MCF 10A (cell line): ENCODE measurements around the gene NAGA. TPM values are rescaled to one million over a fixed set of nuclear protein-coding genes. Genes with fewer than 3 reads are reported as not detected.
A peak's percentile ranks its signal among the peaks of the same experiment; 100 is the strongest.

Source experiments
- BruUV-seq: library from RNA; stranded (reverse); fragments of 400-500 nt; replicated peaks from 2 replicates; lab custom pipeline; 2021; lab: Mats Ljungman, UMichigan
- CTCF ChIA-PET: fragments of 300-600 bp; sonication (Branson Sonifier 250); formaldehyde crosslinking; extraction: SDS; loops from one replicate; lab custom pipeline; 2021; ENCODE audit warnings: antibody characterized with exemption, inconsistent platforms; lab: Yijun Ruan, JAX
- POLR2A ChIA-PET: fragments of 300-600, 350-650 bp; sonication (Branson Sonifier 250); formaldehyde crosslinking; extraction: SDS; loops from one replicate; lab custom pipeline; 2020; ENCODE audit warnings: antibody characterized with exemption, inconsistent platforms; lab: Yijun Ruan, JAX
- DNase-seq: peaks from one replicate; pipeline ENCODE4 v3.0.0-alpha.2; 2018; ENCODE audit not compliant: unreplicated experiment
- H3K27ac Mint-ChIP-seq: one replicate; pipeline ENCODE4 v1.8.0; 2022; ENCODE audit warnings: mild to moderate bottlenecking, low read depth, mixed read lengths; ENCODE audit not compliant: unreplicated experiment
- H3K27me3 Mint-ChIP-seq: one replicate; pipeline ENCODE4 v1.8.0; 2022; ENCODE audit warnings: mixed read lengths; ENCODE audit not compliant: insufficient read depth, unreplicated experiment
- H3K36me3 Mint-ChIP-seq: one replicate; pipeline ENCODE4 v1.8.0; 2022; ENCODE audit warnings: mild to moderate bottlenecking, moderate library complexity, mixed read lengths; ENCODE audit not compliant: insufficient read depth, unreplicated experiment
- H3K4me1 Mint-ChIP-seq: one replicate; pipeline ENCODE4 v1.8.0; 2022; ENCODE audit warnings: mixed read lengths; ENCODE audit not compliant: insufficient read depth, unreplicated experiment
- H3K4me3 Mint-ChIP-seq: one replicate; pipeline ENCODE4 v1.8.0; 2022; ENCODE audit warnings: mild to moderate bottlenecking, moderate library complexity, mixed read lengths; ENCODE audit not compliant: unreplicated experiment
- H3K9me3 Mint-ChIP-seq: one replicate; pipeline ENCODE4 v1.8.0; 2022; ENCODE audit warnings: mixed read lengths; ENCODE audit not compliant: unreplicated experiment
- intact Hi-C: fragments of 100-400 bp; cut with micrococcal nuclease; formaldehyde crosslinking; loops from 2 replicates; pipeline ENCODE4 v1.14.1; 2022
- total RNA-seq: library from RNA; stranded (reverse); gene quantifications from 2 replicates; pipeline ENCODE4 v1.2.3, GENCODE V29; 2022
- TF ChIP-seq, protein P1 (sequence below): fragments of 200-600 bp; IDR thresholded peaks from one replicate; pipeline ENCODE4 v1.8.0; 2022; ENCODE audit warnings: antibody characterized with exemption, mild to moderate bottlenecking; ENCODE audit not compliant: unreplicated experiment

Gene NAGA
- total RNA-seq, 1 experiment from 2014 or later, result 8.0 TPM

DNA sequence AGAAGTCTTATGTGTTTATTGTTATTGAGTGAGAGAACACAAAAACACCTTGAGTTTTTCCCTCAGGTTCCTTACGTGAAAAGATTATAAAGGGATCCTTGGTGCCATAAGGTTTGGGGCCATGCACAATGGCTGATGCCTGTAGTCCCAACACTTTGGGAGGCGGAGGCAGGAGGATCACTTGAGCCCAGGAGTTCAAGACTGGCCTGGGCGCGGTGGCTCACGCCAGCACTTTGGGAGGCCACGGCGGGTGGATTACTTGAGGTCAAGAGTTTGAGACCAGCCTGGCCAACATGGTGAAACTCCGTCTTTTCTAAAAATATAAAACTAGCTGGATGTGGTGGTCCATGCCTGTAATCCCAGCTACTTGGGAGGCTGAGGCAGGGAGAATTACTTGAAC lies 14.3 kb upstream of the NAGA start:
- no peak overlapping the region for H3K4me3 Mint-ChIP-seq
- no peaks in the 10 kb centered on the region for H3K9me3 Mint-ChIP-seq
- ChIA-PET POLR2A (interaction anchor here (0.8 kb wide), 1 partner anchor 14 kb away, joined by 3 read pairs; the partner anchor contains the start of gene NAGA), CTCF (interaction anchor here (0.6 kb wide), 1 partner anchor 118 kb away, joined by 5 read pairs; no protein-coding TSS in a partner anchor)
- no peaks in the 10 kb centered on the region for H3K27me3 Mint-ChIP-seq
- H3K4me1 Mint-ChIP-seq, result peaks cover 10% of the 10 kb centered on the region
- peaks cover 57% of the 10 kb centered on the region for H3K36me3 Mint-ChIP-seq
- TF ChIP-seq, protein P1, sequence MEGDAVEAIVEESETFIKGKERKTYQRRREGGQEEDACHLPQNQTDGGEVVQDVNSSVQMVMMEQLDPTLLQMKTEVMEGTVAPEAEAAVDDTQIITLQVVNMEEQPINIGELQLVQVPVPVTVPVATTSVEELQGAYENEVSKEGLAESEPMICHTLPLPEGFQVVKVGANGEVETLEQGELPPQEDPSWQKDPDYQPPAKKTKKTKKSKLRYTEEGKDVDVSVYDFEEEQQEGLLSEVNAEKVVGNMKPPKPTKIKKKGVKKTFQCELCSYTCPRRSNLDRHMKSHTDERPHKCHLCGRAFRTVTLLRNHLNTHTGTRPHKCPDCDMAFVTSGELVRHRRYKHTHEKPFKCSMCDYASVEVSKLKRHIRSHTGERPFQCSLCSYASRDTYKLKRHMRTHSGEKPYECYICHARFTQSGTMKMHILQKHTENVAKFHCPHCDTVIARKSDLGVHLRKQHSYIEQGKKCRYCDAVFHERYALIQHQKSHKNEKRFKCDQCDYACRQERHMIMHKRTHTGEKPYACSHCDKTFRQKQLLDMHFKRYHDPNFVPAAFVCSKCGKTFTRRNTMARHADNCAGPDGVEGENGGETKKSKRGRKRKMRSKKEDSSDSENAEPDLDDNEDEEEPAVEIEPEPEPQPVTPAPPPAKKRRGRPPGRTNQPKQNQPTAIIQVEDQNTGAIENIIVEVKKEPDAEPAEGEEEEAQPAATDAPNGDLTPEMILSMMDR, result no peak
- H3K27ac Mint-ChIP-seq, result no peak overlapping the region
- no peak for DNase-seq
- intact Hi-C loops, result no loop called here
- no TSS peak for BruUV-seq

DNA sequence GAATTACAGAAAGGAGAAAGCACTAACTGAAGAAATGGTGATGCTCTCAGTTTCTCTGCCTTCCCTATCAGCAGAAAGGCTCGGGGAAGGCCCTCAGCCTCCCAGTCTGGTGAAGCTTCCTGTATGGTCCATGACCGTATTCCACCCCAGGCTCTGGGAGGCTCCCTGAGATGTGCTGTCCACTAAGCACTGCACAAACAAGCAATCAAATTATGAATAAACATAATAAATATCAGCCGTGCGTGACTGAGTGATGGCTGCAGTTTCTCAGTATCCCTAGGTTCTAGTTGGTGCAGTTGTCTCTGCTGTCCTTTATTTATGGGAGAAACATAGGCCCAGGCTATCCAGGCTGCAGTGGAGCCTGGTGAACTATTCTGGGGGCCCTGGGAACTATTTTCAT lies 12.5 kb upstream of the NAGA start:
- intact Hi-C loops, result no loop called here

DNA sequence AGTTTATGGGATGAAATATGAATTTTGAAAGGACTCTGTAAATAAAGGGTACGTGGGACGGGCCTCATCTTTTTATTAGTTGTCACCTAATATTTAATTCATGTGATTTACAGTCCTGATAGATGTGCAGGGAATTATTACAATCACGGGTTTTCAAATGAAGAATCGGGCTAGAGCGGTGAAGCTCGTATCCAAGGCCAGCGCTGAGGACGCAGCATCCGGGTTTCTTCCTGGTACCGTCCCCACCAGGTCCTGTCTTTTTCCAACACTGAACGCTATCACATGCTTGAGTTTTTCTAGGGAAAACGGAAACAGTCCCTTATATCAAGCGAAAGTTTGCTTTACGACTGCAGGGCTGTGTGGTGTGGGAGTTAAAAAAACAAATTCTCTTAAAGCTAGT lies 9.7 kb upstream of the NAGA start:
- ChIA-PET POLR2A (interaction anchor here (0.6 to 4.1 kb wide), 15 partner anchors 10 to 392 kb away, joined by 3 to 142 read pairs (median 4); partner anchors contain the start of genes CCDC134, CENPM, NAGA and NDUFA6), CTCF (interaction anchor here (1.3 to 1.7 kb wide), 2 partner anchors 10 to 383 kb away, joined by 3 to 5 read pairs; partner anchors contain the start of gene NDUFA6)
- TF ChIP-seq, protein P1, result no peak
- Mint-ChIP-seq H3K4me3 (peak overlapping the region; percentile 92), H3K27ac (peak overlapping the region; percentile 99), H3K4me1 (no peaks in the 10 kb centered on the region), H3K27me3 (no peaks in the 10 kb centered on the region), H3K9me3 (no peaks in the 10 kb centered on the region), H3K36me3 (peaks cover 32% of the 10 kb centered on the region)
- intact Hi-C loops, result no loop called here
- DNase-seq, result peak; percentile 28
- BruUV-seq, result no TSS peak

More for the DNA sequence above, 12.5 kb upstream of the NAGA start:
- H3K4me1 Mint-ChIP-seq, result no peaks in the 10 kb centered on the region
- CTCF ChIA-PET, result no interaction called here
- no peaks in the 10 kb centered on the region for H3K27me3 Mint-ChIP-seq
- no peak overlapping the region for H3K27ac Mint-ChIP-seq
- POLR2A ChIA-PET, result no interaction called here
- no TSS peak for BruUV-seq
- H3K9me3 Mint-ChIP-seq, result no peaks in the 10 kb centered on the region
- no peak overlapping the region for H3K4me3 Mint-ChIP-seq
- peaks cover 56% of the 10 kb centered on the region for H3K36me3 Mint-ChIP-seq
- DNase-seq, result no peak
- TF ChIP-seq, protein P1, result no peak

DNA sequence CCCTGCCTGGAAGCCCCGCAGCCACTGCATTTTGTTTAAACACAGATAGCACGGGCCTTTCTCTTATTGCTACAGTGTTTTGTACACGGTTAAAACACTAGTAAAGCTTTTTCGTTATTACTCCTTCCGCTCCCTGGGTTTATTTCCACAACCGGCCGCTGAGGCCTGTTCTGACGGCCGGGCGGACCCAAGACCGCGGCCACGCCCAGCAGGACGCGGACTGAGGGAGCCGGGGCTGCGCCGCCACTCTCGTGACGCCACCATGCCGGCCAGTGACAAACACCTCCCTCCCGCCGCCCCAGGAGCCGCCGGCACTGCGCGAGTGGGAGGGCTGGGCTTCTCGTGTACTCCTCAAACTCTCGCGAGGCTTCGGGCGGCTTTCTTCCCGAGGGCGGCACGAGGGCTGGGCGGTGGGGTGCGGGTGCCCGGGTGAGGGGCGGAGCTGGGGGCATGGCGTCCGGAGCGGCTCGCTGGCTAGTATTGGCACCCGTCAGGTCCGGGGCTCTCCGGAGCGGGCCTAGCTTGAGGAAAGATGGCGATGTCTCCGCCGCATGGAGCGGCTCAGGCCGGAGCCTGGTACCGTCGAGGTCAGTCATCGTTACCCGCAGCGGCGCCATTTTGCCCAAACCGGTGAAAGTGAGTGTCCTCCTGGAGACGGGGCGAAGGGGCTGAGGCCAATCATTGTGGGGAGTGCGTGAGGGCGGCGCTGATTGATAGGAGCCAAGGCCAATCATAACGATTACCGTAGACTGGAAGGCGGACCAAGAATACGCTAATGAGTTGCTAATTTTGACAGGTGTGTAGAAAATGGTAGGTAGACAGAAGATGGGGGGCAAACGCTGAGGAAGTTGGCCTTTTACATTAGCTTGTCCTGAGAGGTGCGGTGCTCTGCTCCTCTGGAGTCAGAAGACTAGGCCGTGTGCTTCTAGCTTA lies 9.0 kb upstream of the NAGA start, which contains the start of gene SMDT1:
SMDT1 (plus strand) TSS at position 382 of the 933 bp plus-strand sequence; CDS start at position 451, 69 bp downstream.
- intact Hi-C loops, result no loop called here
- Mint-ChIP-seq H3K4me3 (peak within 1 kb of the TSS; percentile 92), H3K27me3 (no peaks in the 10 kb centered on the region), H3K4me1 (no peaks in the 10 kb centered on the region), H3K36me3 (peaks cover 25% of the 10 kb centered on the region), H3K9me3 (no peaks in the 10 kb centered on the region), H3K27ac (peak within 1 kb of the TSS; percentile 99)
- DNase-seq, result peak; percentile 99
- TF ChIP-seq, protein P1, result no peak
- ChIA-PET CTCF (interaction anchor here (0.6 to 1.3 kb wide), 5 partner anchors 90 to 468 kb away, joined by 3 to 4 read pairs (median 3); no protein-coding TSS in a partner anchor), POLR2A (interaction anchor here (0.6 to 4.1 kb wide), 22 partner anchors 8 to 412 kb away, joined by 3 to 142 read pairs (median 5); partner anchors contain the start of genes CCDC134, CENPM, NAGA and NDUFA6)
- BruUV-seq, result TSS peak; percentile 52
